Right atrium auricular region (tissue), 2 donors: ENCODE measurements around the gene TLK1. TPM values are rescaled to one million over a fixed set of nuclear protein-coding genes. Genes with fewer than 3 reads are reported as not detected.

Source experiments
- DNase-seq: peaks from one replicate; pipeline ENCODE4 v3.0.0-alpha.2; 2019; ENCODE audit warnings: low spot score
- H3K27ac ChIP-seq, 2 donors: fragments of 200-600 bp; sonication (generic); 1 replicate in 1 of 2; 2 replicates in 1 of 2; pipeline ENCODE4 v1.5.1; 2016 to 2019
- H3K27me3 ChIP-seq, 2 donors: fragments of 200-600 bp; sonication (generic); one replicate each; pipeline versions ENCODE4 v1.5.1 to v1.6.0; 2017 to 2019
- H3K36me3 ChIP-seq: fragments of 200-600 bp; sonication (generic); one replicate; pipeline ENCODE4 v1.5.1; 2016
- H3K4me1 ChIP-seq, 2 donors: fragments of 200-600 bp; sonication (generic); one replicate each; pipeline versions ENCODE4 v1.5.1 to v1.6.0; 2017 to 2019
- H3K4me3 ChIP-seq, 2 donors: fragments of 200-600 bp; sonication (generic); 1 replicate in 1 of 2; 2 replicates in 1 of 2; pipeline ENCODE4 v1.5.1; 2017 to 2019; ENCODE audit warnings: mild to moderate bottlenecking in 1 of 2, moderate library complexity in 1 of 2
- H3K9me3 ChIP-seq, 2 donors: fragments of 200-600 bp; sonication (generic); one replicate each; pipeline ENCODE4 v1.5.1; 2019
- CTCF ChIP-seq, 2 donors: fragments of 200-600 bp; sonication (generic); IDR thresholded peaks; one replicate each; pipeline ENCODE4 v1.5.1; 2019; ENCODE audit warnings: antibody characterized with exemption in 2 of 2
- total RNA-seq, 2 donors: library from RNA; depleted of rRNA; stranded (reverse); fragments of >200 nt; gene quantifications; one replicate each; pipeline ENCODE4 v1.1.0, GENCODE V29; 2016

The TLK1 gene
- total RNA-seq, 2 donors from 2014 or later, result 21.0 to 21.7 TPM

GRCh38 chr2:171159372-171160118 is 1.1 kb downstream of the TLK1 start:
- Histone ChIP-seq H3K27me3 (no peaks in the 10 kb centered on the region), H3K27ac (peak overlapping the region; percentile 95 to 96), H3K9me3 (no peaks in the 10 kb centered on the region), H3K4me1 (peaks cover 0 to 15% of the 10 kb centered on the region in 2 donors), H3K4me3 (peak overlapping the region; percentile 78 to 90), H3K36me3 (no peaks in the 10 kb centered on the region)
- peak in 1 of 2 donors; percentile 74 for TF ChIP-seq CTCF (IDR thresholded peaks at IDR 0.05)
- DNase-seq, result no peak

GRCh38 chr2:171158790-171159371 is 1.8 kb downstream of the TLK1 start:
- Histone ChIP-seq H3K27ac (peak overlapping the region in 1 of 2 donors; percentile 96), H3K4me1 (peaks cover 0 to 22% of the 10 kb centered on the region in 2 donors)

GRCh38 chr2:171158036-171158789 is 2.5 kb downstream of the TLK1 start:
- no peak overlapping the region for H3K4me3 ChIP-seq
- no peak for TF ChIP-seq CTCF (IDR thresholded peaks at IDR 0.05)
- no peak for DNase-seq

More at GRCh38 chr2:171158790-171159371, 1.8 kb downstream of the TLK1 start:
- Histone ChIP-seq H3K36me3 (no peaks in the 10 kb centered on the region), H3K27me3 (no peaks in the 10 kb centered on the region), H3K9me3 (no peaks in the 10 kb centered on the region), H3K4me3 (peak overlapping the region; percentile 78 to 90)
- TF ChIP-seq CTCF (IDR thresholded peaks at IDR 0.05), result no peak
- DNase-seq, result no peak

GRCh38 chr2:171157109-171157500 is 3.6 kb downstream of the TLK1 start:
- H3K36me3 ChIP-seq, result no peaks in the 10 kb centered on the region
- peaks cover 0 to 22% of the 10 kb centered on the region in 2 donors for H3K4me1 ChIP-seq
- no peaks in the 10 kb centered on the region for H3K9me3 ChIP-seq
- H3K4me3 ChIP-seq, result no peak overlapping the region
- DNase-seq, result no peak
- TF ChIP-seq CTCF (IDR thresholded peaks at IDR 0.05), result no peak
- H3K27me3 ChIP-seq, result no peaks in the 10 kb centered on the region
- no peak overlapping the region for H3K27ac ChIP-seq

More at GRCh38 chr2:171158036-171158789, 2.5 kb downstream of the TLK1 start:
- H3K36me3 ChIP-seq, result no peaks in the 10 kb centered on the region
- no peak overlapping the region for H3K27ac ChIP-seq
- no peaks in the 10 kb centered on the region for H3K27me3 ChIP-seq
- H3K4me1 ChIP-seq, result peaks cover 0 to 22% of the 10 kb centered on the region in 2 donors
- H3K9me3 ChIP-seq, result no peaks in the 10 kb centered on the region

- TF ChIP-seq CTCF (IDR thresholded peaks at IDR 0.05), result no peak
- H3K27me3 ChIP-seq, result no peaks in the 10 kb centered on the region
- DNase-seq, result no peak
- no peak overlapping the region for H3K4me3 ChIP-seq
- H3K4me1 ChIP-seq, result peaks cover 0 to 28% of the 10 kb centered on the region in 2 donors
- no peak overlapping the region for H3K27ac ChIP-seq
- H3K36me3 ChIP-seq, result no peaks in the 10 kb centered on the region
- no peaks in the 10 kb centered on the region for H3K9me3 ChIP-seq
These were observed 6.3 kb downstream of the TLK1 start for GRCh38 chr2:171154348-171154747.
